ENCODE results near the gene SPRED3. TPM values are rescaled to one million over a fixed set of nuclear protein-coding genes. Genes with fewer than 3 reads are reported as not detected.
"Not testable (repeated sequence)": the region's sequence is repeated elsewhere in the genome, so short reads cannot be mapped to it uniquely, and the experiment has no call there.

Gene SPRED3
- total RNA-seq, 2 experiments from 2014 or later, result 3.0 to 4.5 TPM

- Mint-ChIP-seq H3K27ac (no peak overlapping the region), H3K36me3 (ENCODE audit: low read depth) (no peaks in the 10 kb centered on the region), H3K27me3 (peaks cover 17% of the 10 kb centered on the region), H3K4me3 (no peak overlapping the region), H3K9me3 (ENCODE audit: low read depth) (no peaks in the 10 kb centered on the region), H3K4me1 (peaks cover 9% of the 10 kb centered on the region)
- ChIA-PET POLR2A (no interaction called here), CTCF (interaction anchor here (0.5 to 1.9 kb wide), 5 partner anchors 41 to 357 kb away, joined by 3 to 9 read pairs (median 3); partner anchors contain the start of genes FAM98C, KCNK6 and PPP1R14A)
- DNase-seq (no peak), ATAC-seq (no peak)
- intact Hi-C loops (cut with DNase I, micrococcal nuclease), result no loop called here
These were observed 28.1 kb upstream of the SPRED3 start for GRCh38 chr19:38360351-38360750.

GRCh38 chr19:38360839-38361631 lies 27.5 kb upstream of the SPRED3 start:
- DNase-seq (no peak), ATAC-seq (no peak)
- Mint-ChIP-seq H3K4me3 (peak overlapping the region; percentile 76), H3K4me1 (peaks cover 9% of the 10 kb centered on the region), H3K27me3 (peaks cover 19% of the 10 kb centered on the region), H3K36me3 (ENCODE audit: low read depth) (no peaks in the 10 kb centered on the region), H3K27ac (no peak overlapping the region), H3K9me3 (ENCODE audit: low read depth) (no peaks in the 10 kb centered on the region)
- intact Hi-C loops (cut with DNase I, micrococcal nuclease), result no loop called here
- ChIA-PET POLR2A (no interaction called here), CTCF (interaction anchor here (0.5 to 1.9 kb wide), 6 partner anchors 13 to 563 kb away, joined by 3 to 9 read pairs (median 3); partner anchors contain the start of genes FAM98C, KCNK6, PPP1R14A and PSMD8)

GRCh38 chr19:38361633-38362075 lies 26.8 kb upstream of the SPRED3 start:
- Mint-ChIP-seq H3K4me1 (peaks cover 9% of the 10 kb centered on the region), H3K36me3 (ENCODE audit: low read depth) (no peaks in the 10 kb centered on the region), H3K27me3 (peaks cover 22% of the 10 kb centered on the region), H3K27ac (no peak overlapping the region), H3K4me3 (peak overlapping the region; percentile 76), H3K9me3 (ENCODE audit: low read depth) (no peaks in the 10 kb centered on the region)
- peak; percentile 87 for DNase-seq
- ChIA-PET POLR2A (interaction anchor here (1.0 kb wide), 1 partner anchor 12 kb away, joined by 7 read pairs; the partner anchor contains the start of gene PSMD8), CTCF (interaction anchor here (0.7 to 1.5 kb wide), 3 partner anchors 12 to 127 kb away, joined by 3 to 7 read pairs (median 3); partner anchors contain the start of genes PPP1R14A and PSMD8)
- intact Hi-C loops (cut with DNase I, micrococcal nuclease), result loop anchor here (1.0 to 2.0 kb wide), 6 partner anchors 13 to 97 kb away; partner anchors contain the start of genes PSMD8 (in 1 of the 2), SPINT2 (in 1 of the 2) and YIF1B (in 1 of the 2)
- ATAC-seq, result peak; percentile 78

GRCh38 chr19:38362076-38362945 lies 26.2 kb upstream of the SPRED3 start:
- Mint-ChIP-seq H3K4me3 (peak overlapping the region; percentile 76), H3K4me1 (peaks cover 9% of the 10 kb centered on the region), H3K9me3 (ENCODE audit: low read depth) (no peaks in the 10 kb centered on the region), H3K27ac (peak overlapping the region; percentile 55), H3K36me3 (ENCODE audit: low read depth) (no peaks in the 10 kb centered on the region), H3K27me3 (peaks cover 22% of the 10 kb centered on the region)
- POLR2A ChIA-PET, result interaction anchor here (1.0 kb wide), 1 partner anchor 12 kb away, joined by 7 read pairs; the partner anchor contains the start of gene PSMD8
- CTCF ChIA-PET, result interaction anchor here (0.5 to 1.4 kb wide), 3 partner anchors 12 to 468 kb away, joined by 3 to 7 read pairs (median 5); partner anchors contain the start of gene PSMD8
- ATAC-seq (peak; percentile 81), DNase-seq (peak; percentile 94)
- intact Hi-C loops (cut with DNase I, micrococcal nuclease), result loop anchor here (1.0 to 2.0 kb wide), 6 partner anchors 12 to 98 kb away; partner anchors contain the start of genes PSMD8 (in 1 of the 2), SPINT2 (in 1 of the 2) and YIF1B (in 1 of the 2)

- peak overlapping the region; percentile 76 for H3K4me3 Mint-ChIP-seq
- H3K27ac Mint-ChIP-seq; H3K9me3 Mint-ChIP-seq (ENCODE audit: low read depth); POLR2A ChIA-PET; H3K36me3 Mint-ChIP-seq (ENCODE audit: low read depth); DNase-seq; ATAC-seq; H3K4me1 Mint-ChIP-seq: not testable (repeated sequence)
- CTCF ChIA-PET, result interaction anchor here (0.5 kb wide), 1 partner anchor 468 kb away, joined by 5 read pairs; no protein-coding TSS in a partner anchor
- intact Hi-C loops (cut with DNase I, micrococcal nuclease), result loop anchor here (1.0 to 2.0 kb wide), 6 partner anchors 11 to 99 kb away; partner anchors contain the start of genes PSMD8 (in 1 of the 2), SPINT2 (in 1 of the 2) and YIF1B (in 1 of the 2)
- peaks cover 23% of the 10 kb centered on the region for H3K27me3 Mint-ChIP-seq
These were observed 25.4 kb upstream of the SPRED3 start for GRCh38 chr19:38362946-38363688.

GRCh38 chr19:38367041-38367440 lies 21.5 kb upstream of the SPRED3 start:
- Mint-ChIP-seq H3K9me3 (ENCODE audit: low read depth) (no peaks in the 10 kb centered on the region), H3K27ac (no peak overlapping the region), H3K4me1 (peaks cover 3% of the 10 kb centered on the region), H3K4me3 (no peak overlapping the region), H3K27me3 (peaks cover 14% of the 10 kb centered on the region), H3K36me3 (ENCODE audit: low read depth) (no peaks in the 10 kb centered on the region)
- ATAC-seq (no peak), DNase-seq (no peak)
- intact Hi-C loops (cut with DNase I, micrococcal nuclease), result no loop called here
- ChIA-PET CTCF (no interaction called here), POLR2A (no interaction called here)

GRCh38 chr19:38369584-38369983 lies 18.9 kb upstream of the SPRED3 start:
- ChIA-PET POLR2A (no interaction called here), CTCF (no interaction called here)
- peaks cover 14% of the 10 kb centered on the region for H3K27me3 Mint-ChIP-seq
- intact Hi-C loops (cut with DNase I, micrococcal nuclease), result no loop called here
- no peak overlapping the region for H3K27ac Mint-ChIP-seq
- ATAC-seq (no peak), DNase-seq (no peak)
- H3K4me1 Mint-ChIP-seq, result peaks cover 4% of the 10 kb centered on the region
- H3K9me3 Mint-ChIP-seq (ENCODE audit: low read depth), result no peaks in the 10 kb centered on the region
- H3K4me3 Mint-ChIP-seq, result no peak overlapping the region
- peaks cover under 1% of the 10 kb centered on the region for H3K36me3 Mint-ChIP-seq (ENCODE audit: low read depth)

- no peak overlapping the region for H3K4me3 Mint-ChIP-seq
- peaks cover 14% of the 10 kb centered on the region for H3K27me3 Mint-ChIP-seq
- no peak for DNase-seq
- peaks cover 6% of the 10 kb centered on the region for H3K36me3 Mint-ChIP-seq (ENCODE audit: low read depth)
- intact Hi-C loops (cut with DNase I, micrococcal nuclease), result no loop called here
- no peak for ATAC-seq
- POLR2A ChIA-PET, result no interaction called here
- H3K27ac Mint-ChIP-seq, result no peak overlapping the region
- H3K4me1 Mint-ChIP-seq, result peaks cover 9% of the 10 kb centered on the region
- no peaks in the 10 kb centered on the region for H3K9me3 Mint-ChIP-seq (ENCODE audit: low read depth)
- CTCF ChIA-PET, result interaction anchor here (0.6 kb wide), 1 partner anchor 217 kb away, joined by 4 read pairs; no protein-coding TSS in a partner anchor
These were observed 18.2 kb upstream of the SPRED3 start for GRCh38 chr19:38370299-38370698.

- no peak overlapping the region for H3K4me3 Mint-ChIP-seq
- ATAC-seq (no peak), DNase-seq (no peak)
- H3K27me3 Mint-ChIP-seq, result peaks cover 12% of the 10 kb centered on the region
- H3K4me1 Mint-ChIP-seq, result peaks cover 17% of the 10 kb centered on the region
- intact Hi-C loops (cut with DNase I, micrococcal nuclease), result no loop called here
- no peak overlapping the region for H3K27ac Mint-ChIP-seq
- CTCF ChIA-PET, result interaction anchor here (0.6 kb wide), 1 partner anchor 218 kb away, joined by 4 read pairs; no protein-coding TSS in a partner anchor
- POLR2A ChIA-PET, result no interaction called here
- no peaks in the 10 kb centered on the region for H3K9me3 Mint-ChIP-seq (ENCODE audit: low read depth)
- peaks cover 13% of the 10 kb centered on the region for H3K36me3 Mint-ChIP-seq (ENCODE audit: low read depth)
These were observed 17.4 kb upstream of the SPRED3 start for GRCh38 chr19:38371081-38371480.

- DNase-seq (no peak), ATAC-seq (no peak)
- POLR2A ChIA-PET, result interaction anchor here (0.6 to 1.7 kb wide), 10 partner anchors 10 to 140 kb away, joined by 3 to 26 read pairs (median 4); partner anchors contain the start of genes CATSPERG, FAM98C, GGN and SPRED3
- H3K4me3 Mint-ChIP-seq, result peak overlapping the region; percentile 97
- intact Hi-C loops (cut with DNase I, micrococcal nuclease), result loop anchor here (1.0 to 2.0 kb wide), 15 partner anchors 12 to 525 kb away; partner anchors contain the start of genes EIF3K (in 2 of the 2), FAM98C (in 2 of the 2), GGN (in 2 of the 2) and SIPA1L3 (in 2 of the 2)
- peaks cover 26% of the 10 kb centered on the region for H3K4me1 Mint-ChIP-seq
- CTCF ChIA-PET, result interaction anchor here (0.5 to 1.8 kb wide), 20 partner anchors 11 to 1524 kb away, joined by 3 to 21 read pairs (median 5); partner anchors contain the start of genes CATSPERG, FAM98C, GGN and SPINT2
- H3K27ac Mint-ChIP-seq, result peak overlapping the region; percentile 90
- no peaks in the 10 kb centered on the region for H3K9me3 Mint-ChIP-seq (ENCODE audit: low read depth)
- H3K27me3 Mint-ChIP-seq, result peaks cover 6% of the 10 kb centered on the region
- peaks cover 27% of the 10 kb centered on the region for H3K36me3 Mint-ChIP-seq (ENCODE audit: low read depth)
These were observed 14.6 kb upstream of the SPRED3 start for GRCh38 chr19:38373907-38374331.
